Astrocyte of the spinal cord (primary cell): Measurements from ENCODE around the gene EPHB2.
A peak's percentile ranks its signal among the peaks of the same experiment; 100 is the strongest.

Source experiments
- DNase-seq: peaks from one replicate; pipeline ENCODE4 v3.0.0; 2011; ENCODE audit warnings: low read depth, low spot score
- H3K4me3 ChIP-seq: 2 replicates; pipeline ENCODE4 v1.5.1; 2011; ENCODE audit warnings: low read depth, mild to moderate bottlenecking, low read length, moderate library complexity
- CTCF ChIP-seq: IDR thresholded peaks from 2 replicates; pipeline ENCODE4 v1.5.1; 2012; ENCODE audit warnings: low read depth, mild to moderate bottlenecking, low read length, inconsistent platforms
- in situ Hi-C: cut with HindIII; loops from 2 replicates; pipeline ENCODE4 v1.10.0; 2017; ENCODE audit warnings: low sequenced_read_pairs

The EPHB2 gene

DNA sequence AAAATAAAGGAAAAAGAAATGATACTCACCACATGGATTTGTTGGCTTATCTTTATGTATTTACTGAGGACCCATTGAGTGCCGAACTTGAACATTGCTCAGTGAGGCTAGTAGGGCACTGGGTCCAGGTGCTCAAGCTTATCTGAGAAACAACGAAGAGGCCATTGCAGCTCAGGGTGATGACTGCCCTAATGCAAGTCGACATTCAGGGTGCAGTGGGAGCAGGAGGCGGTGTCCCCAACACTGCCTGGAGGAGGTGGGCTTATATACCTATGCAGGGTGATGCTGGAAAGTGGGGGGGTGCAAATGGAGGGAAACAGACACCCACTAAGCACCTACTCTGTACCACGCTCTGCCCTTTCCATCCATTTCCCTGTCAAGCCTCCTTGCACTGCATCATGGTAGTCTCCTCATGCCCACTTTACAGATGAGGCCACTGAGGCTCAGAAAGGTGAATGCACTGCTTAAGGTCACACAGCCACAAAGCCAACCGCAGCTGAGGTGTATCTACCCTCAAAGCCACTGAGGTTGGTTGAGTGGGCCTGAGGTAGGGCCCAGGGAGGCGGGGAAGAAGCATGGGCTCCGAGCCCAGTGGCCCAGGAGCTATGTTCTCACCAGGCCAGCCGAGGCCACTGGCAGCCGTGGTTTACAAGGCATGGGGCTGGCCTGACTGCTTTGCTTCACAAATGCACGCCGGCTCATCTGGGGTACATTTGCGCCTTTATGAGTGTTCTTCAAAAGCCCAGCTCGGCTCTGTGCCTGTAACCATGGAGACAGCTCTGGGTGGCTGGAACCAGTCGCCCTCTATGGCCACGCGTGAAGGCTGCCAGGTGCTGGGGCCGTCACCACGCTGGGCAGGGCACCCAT, 103.8 kb downstream of the EPHB2 start:
- H3K4me3 ChIP-seq: no peak overlapping the region
- in situ Hi-C loops: no loop called here
- DNase-seq: peak; percentile 64
- TF ChIP-seq CTCF: no peak

DNA sequence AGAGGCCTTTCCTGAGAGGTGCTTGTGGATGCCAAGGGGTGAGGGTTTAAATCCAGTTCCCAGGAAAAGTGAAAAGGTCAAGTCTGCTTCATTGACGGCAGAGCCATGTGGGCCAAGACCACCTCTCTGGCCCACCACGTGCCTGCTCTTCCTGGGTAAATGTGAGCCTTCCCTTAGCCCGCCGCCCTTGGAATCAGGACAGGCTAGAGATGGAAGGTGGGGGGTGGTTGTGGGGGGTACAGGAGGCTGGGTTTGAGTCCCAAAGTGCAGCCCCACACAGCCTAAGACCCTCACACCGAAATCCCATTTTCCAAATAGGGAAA, 104.4 kb downstream of the EPHB2 start:
- H3K4me3 ChIP-seq: no peak overlapping the region
- in situ Hi-C loops: no loop called here
- no peak for TF ChIP-seq CTCF
- DNase-seq: no peak

DNA sequence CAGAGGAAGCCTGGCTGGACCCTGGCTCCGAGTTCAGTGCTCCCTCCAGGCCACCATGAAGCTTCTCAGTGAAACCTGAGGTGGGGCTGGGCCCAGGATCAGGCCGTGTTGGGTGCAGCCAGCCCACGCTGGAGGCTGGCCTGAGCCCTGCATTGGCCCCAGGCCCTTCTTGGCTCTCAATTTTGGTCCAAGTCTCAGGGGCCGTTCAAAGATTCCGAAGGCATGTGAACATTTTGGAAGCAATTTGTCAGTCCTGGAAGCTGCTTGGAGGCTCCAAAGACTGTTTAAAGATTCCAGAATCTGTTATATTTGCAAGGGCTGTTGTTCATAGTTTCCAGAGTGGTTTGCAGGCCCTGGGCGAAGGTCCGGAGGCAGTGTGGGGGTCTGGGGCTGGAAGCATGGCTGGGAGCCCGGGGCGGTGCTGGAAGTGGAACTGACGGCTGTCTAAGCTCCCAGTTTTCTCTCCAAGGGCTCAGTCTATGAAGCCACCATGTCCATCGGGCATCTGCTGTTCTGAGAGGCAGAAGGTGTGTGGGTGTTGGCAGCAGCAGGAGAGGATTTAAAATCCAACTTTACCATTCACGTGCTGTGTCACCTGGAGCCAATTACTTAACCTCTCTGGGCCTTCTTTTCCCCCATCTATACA, 104.9 kb downstream of the EPHB2 start:
- no peak overlapping the region for H3K4me3 ChIP-seq
- no peak for TF ChIP-seq CTCF
- in situ Hi-C loops: no loop called here
- DNase-seq: no peak

DNA sequence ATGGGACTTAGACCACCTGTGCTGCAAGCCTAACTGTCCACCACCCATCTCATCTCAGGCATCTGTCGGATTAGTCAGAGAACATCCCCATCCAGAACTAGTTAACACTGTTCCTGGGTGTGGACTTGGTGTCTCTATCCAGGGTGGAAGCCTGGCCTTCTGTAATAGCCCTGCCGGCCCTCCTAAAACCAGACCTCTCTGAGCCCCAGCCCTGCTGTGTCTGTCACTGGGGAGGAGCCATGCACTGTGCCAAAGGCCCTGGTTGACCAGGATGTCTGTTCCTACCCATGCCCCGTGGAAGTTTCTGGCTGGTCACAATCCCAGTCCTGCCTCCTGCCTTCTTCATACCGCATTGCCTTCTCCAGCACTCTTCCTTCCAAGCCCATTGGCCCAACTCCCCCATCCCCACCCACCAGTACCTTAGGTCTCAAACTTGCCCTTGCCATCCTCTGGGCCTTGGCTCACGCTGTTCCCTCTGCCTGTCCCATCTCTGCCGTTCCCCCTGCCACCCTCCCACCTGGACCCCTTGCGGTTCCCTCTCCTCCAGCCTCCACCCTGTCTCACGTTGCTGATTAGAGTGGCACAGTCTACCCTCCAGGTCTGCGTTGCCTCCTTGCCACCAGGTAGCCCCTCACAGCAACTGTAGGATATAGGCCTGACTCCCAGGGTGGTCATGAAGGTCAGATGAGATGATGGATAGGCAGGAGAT, 105.6 kb downstream of the EPHB2 start:
- H3K4me3 ChIP-seq: no peak overlapping the region
- no peak for DNase-seq
- in situ Hi-C loops: no loop called here
- TF ChIP-seq CTCF: no peak

DNA sequence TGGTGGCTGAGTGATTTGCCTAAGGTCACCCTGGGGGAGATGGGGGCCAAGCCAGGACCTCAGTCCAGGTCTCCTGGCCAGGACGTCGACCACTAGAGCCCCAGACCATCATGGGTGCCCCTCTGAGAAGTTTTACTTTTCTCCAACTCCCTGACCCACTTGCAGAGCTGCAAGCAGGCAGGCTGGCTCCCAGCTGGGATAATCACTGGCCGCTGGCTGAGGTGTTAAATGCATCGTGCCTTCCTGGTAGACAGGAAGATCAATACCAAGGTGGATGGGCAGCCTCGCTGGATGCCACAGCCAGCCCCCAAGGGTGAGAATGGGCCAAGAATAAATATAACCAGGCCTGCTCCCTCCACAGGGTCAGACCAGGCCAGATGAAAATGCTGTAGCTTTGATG, 106.2 kb downstream of the EPHB2 start:
- DNase-seq: no peak
- no peak for TF ChIP-seq CTCF
- in situ Hi-C loops: no loop called here
- H3K4me3 ChIP-seq: no peak overlapping the region

GRCh38 chr1:22817462-22817861, 106.8 kb downstream of the EPHB2 start:
- in situ Hi-C loops: no loop called here

More at GRCh38 chr1:22817462-22817861, 106.8 kb downstream of the EPHB2 start:
- H3K4me3 ChIP-seq: no peak overlapping the region
- TF ChIP-seq CTCF: no peak
- DNase-seq: no peak
